ENCODE measurements around the gene SLC35B3.

The SLC35B3 gene

DNA sequence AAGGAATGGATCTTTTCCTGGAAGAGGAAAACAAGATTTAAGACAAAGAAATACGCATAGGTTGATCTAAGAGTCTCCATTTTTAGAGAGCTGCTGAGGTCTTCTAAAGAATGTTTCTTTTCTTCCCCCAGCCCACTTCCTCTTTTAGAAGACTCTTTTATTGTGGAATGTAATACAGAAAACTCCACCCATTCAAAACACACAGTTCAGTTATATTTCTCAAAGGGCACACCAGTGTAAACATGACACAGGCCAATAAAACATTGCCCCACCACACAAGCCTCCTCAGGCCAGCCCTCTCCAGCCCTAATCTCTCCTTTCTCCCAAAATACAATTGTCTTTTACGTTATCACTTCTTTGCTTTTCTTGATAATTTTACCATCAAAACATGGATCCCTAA lies 42.8 kb downstream of the SLC35B3 start:
- DNase-seq (ENCODE audit: low read depth, low spot score), result no peak
- in situ Hi-C loops (cut with HindIII; ENCODE audit: low sequenced_read_pairs), result no loop called here
- TF ChIP-seq CTCF (IDR thresholded peaks at IDR 0.05; ENCODE audit: low read depth, low read length), result no peak
- no peak overlapping the region for H3K4me3 ChIP-seq (ENCODE audit: low read depth, low read length)

- TF ChIP-seq CTCF (IDR thresholded peaks at IDR 0.05; ENCODE audit: low read depth, low read length), result no peak
- in situ Hi-C loops (cut with HindIII; ENCODE audit: low sequenced_read_pairs), result no loop called here
- DNase-seq (ENCODE audit: low read depth, low spot score), result no peak
- no peak overlapping the region for H3K4me3 ChIP-seq (ENCODE audit: low read depth, low read length)
Measured at GRCh38 chr6:8391934-8392333, 43.4 kb downstream of the SLC35B3 start.

GRCh38 chr6:8389036-8389818 lies 46.1 kb downstream of the SLC35B3 start:
- DNase-seq (ENCODE audit: low read depth, low spot score), result no peak
- H3K4me3 ChIP-seq (ENCODE audit: low read depth, low read length), result no peak overlapping the region
- in situ Hi-C loops (cut with HindIII; ENCODE audit: low sequenced_read_pairs), result no loop called here
- TF ChIP-seq CTCF (IDR thresholded peaks at IDR 0.05; ENCODE audit: low read depth, low read length), result no peak

DNA sequence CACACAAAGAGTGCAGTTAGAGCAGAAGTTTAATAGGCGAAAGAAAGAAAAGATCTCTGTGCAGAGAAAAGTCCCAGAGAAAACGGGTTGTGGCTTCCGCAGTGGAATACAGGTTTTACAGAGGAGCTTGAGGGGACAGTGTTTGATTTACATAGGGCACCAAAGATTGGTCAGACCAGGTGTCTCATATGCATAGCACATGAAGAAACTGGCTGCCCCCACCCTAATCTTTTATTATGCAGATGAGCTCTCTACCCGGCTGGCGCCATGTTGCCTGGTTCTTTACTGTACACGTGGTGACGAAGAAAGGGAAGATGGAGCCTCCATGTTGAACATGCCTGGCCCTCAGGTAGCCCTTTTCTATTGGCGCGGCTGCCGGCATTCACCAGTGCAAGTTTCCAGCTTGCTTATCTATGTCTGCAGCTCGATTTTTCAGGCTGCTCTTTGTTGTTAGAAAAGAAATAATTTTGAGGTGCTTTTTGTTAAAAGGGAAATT lies 47.4 kb downstream of the SLC35B3 start:
- no peak for TF ChIP-seq CTCF (IDR thresholded peaks at IDR 0.05; ENCODE audit: low read depth, low read length)

GRCh38 chr6:8383584-8383983 lies 51.8 kb downstream of the SLC35B3 start:
- DNase-seq (ENCODE audit: low read depth, low spot score), result no peak
- no peak for TF ChIP-seq CTCF (IDR thresholded peaks at IDR 0.05; ENCODE audit: low read depth, low read length)
- H3K4me3 ChIP-seq (ENCODE audit: low read depth, low read length), result no peak overlapping the region
- in situ Hi-C loops (cut with HindIII; ENCODE audit: low sequenced_read_pairs), result no loop called here

More for the DNA sequence above, 47.4 kb downstream of the SLC35B3 start:
- H3K4me3 ChIP-seq (ENCODE audit: low read depth, low read length), result no peak overlapping the region
- no peak for DNase-seq (ENCODE audit: low read depth, low spot score)
- in situ Hi-C loops (cut with HindIII; ENCODE audit: low sequenced_read_pairs), result no loop called here

- H3K4me3 ChIP-seq (ENCODE audit: low read depth, low read length), result no peak overlapping the region
- no peak for DNase-seq (ENCODE audit: low read depth, low spot score)
- in situ Hi-C loops (cut with HindIII; ENCODE audit: low sequenced_read_pairs), result no loop called here
- no peak for TF ChIP-seq CTCF (IDR thresholded peaks at IDR 0.05; ENCODE audit: low read depth, low read length)
Measured at GRCh38 chr6:8382434-8382833, 52.9 kb downstream of the SLC35B3 start.
